ENCODE data around the gene FBXW11.

FBXW11 gene

GRCh38 chr5:171830686-171831085, 175.8 kb downstream of the FBXW11 start:
- no peak for TF ChIP-seq CTCF (IDR thresholded peaks at IDR 0.05)
- DNase-seq (ENCODE audit: low spot score), result no peak
- no peak overlapping the region for H3K4me3 ChIP-seq
- H3K27ac ChIP-seq, result no peak overlapping the region

- Histone ChIP-seq H3K4me3 (no peak overlapping the region), H3K27ac (no peak overlapping the region)
- no peak for DNase-seq (ENCODE audit: low spot score)
- no peak for TF ChIP-seq CTCF (IDR thresholded peaks at IDR 0.05)
These were observed 179.3 kb downstream of the FBXW11 start for GRCh38 chr5:171827162-171827561.

GRCh38 chr5:171826132-171826531, 180.3 kb downstream of the FBXW11 start:
- no peak for DNase-seq (ENCODE audit: low spot score)
- H3K27ac ChIP-seq, result no peak overlapping the region
- no peak for TF ChIP-seq CTCF (IDR thresholded peaks at IDR 0.05)
- no peak overlapping the region for H3K4me3 ChIP-seq

GRCh38 chr5:171825051-171825450, 181.4 kb downstream of the FBXW11 start:
- H3K27ac ChIP-seq, result no peak overlapping the region
- no peak for TF ChIP-seq CTCF (IDR thresholded peaks at IDR 0.05)
- DNase-seq (ENCODE audit: low spot score), result no peak
- no peak overlapping the region for H3K4me3 ChIP-seq

GRCh38 chr5:171823269-171823668, 183.2 kb downstream of the FBXW11 start:
- Histone ChIP-seq H3K4me3 (no peak overlapping the region), H3K27ac (no peak overlapping the region)
- no peak for TF ChIP-seq CTCF (IDR thresholded peaks at IDR 0.05)
- no peak for DNase-seq (ENCODE audit: low spot score)

GRCh38 chr5:171821286-171821685, 185.2 kb downstream of the FBXW11 start:
- Histone ChIP-seq H3K27ac (no peak overlapping the region), H3K4me3 (no peak overlapping the region)
- DNase-seq (ENCODE audit: low spot score), result no peak
- no peak for TF ChIP-seq CTCF (IDR thresholded peaks at IDR 0.05)

- no peak for TF ChIP-seq CTCF (IDR thresholded peaks at IDR 0.05)
- no peak for DNase-seq (ENCODE audit: low spot score)
- no peak overlapping the region for H3K27ac ChIP-seq
- no peak overlapping the region for H3K4me3 ChIP-seq
These were observed 185.9 kb downstream of the FBXW11 start for GRCh38 chr5:171820561-171820960.

Data from coronary artery (tissue), 2 donors.